ENCODE data around the gene ENDOU. TPM values are rescaled to one million over a fixed set of nuclear protein-coding genes. Genes with fewer than 3 reads are reported as not detected.

Gene ENDOU
- total RNA-seq, 1 experiment from 2014 or later, result not detected

DNA sequence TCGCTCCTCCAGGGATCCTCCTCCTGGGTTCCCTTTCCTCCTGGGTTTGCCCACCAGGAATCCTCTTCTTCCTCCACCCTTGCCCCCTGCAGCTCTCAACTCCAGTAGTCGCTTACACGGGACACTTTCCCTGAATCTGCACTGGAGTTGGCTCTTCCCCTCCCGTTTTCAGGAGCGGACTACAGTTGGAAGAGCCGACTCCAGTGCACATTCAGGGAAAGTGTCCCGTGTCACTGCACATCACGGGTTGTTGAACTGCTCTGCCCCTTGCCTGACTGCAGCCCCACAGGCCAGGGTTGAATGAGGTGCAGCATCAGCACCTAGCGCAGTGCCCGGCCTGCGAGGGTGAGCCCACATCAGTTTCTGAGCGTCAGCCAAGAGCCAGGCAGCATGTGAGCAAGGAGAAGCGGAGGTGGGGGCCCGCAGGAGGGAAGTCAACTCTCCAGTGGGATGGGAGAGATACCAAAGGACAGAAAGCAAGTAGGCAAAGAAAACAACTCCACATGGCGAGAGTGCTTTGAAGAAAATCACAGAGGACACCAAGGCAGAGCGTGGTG is 20.3 kb upstream of the ENDOU start (continued):
- TF ChIP-seq, protein P1, sequence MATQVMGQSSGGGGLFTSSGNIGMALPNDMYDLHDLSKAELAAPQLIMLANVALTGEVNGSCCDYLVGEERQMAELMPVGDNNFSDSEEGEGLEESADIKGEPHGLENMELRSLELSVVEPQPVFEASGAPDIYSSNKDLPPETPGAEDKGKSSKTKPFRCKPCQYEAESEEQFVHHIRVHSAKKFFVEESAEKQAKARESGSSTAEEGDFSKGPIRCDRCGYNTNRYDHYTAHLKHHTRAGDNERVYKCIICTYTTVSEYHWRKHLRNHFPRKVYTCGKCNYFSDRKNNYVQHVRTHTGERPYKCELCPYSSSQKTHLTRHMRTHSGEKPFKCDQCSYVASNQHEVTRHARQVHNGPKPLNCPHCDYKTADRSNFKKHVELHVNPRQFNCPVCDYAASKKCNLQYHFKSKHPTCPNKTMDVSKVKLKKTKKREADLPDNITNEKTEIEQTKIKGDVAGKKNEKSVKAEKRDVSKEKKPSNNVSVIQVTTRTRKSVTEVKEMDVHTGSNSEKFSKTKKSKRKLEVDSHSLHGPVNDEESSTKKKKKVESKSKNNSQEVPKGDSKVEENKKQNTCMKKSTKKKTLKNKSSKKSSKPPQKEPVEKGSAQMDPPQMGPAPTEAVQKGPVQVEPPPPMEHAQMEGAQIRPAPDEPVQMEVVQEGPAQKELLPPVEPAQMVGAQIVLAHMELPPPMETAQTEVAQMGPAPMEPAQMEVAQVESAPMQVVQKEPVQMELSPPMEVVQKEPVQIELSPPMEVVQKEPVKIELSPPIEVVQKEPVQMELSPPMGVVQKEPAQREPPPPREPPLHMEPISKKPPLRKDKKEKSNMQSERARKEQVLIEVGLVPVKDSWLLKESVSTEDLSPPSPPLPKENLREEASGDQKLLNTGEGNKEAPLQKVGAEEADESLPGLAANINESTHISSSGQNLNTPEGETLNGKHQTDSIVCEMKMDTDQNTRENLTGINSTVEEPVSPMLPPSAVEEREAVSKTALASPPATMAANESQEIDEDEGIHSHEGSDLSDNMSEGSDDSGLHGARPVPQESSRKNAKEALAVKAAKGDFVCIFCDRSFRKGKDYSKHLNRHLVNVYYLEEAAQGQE (IDR thresholded peaks at IDR 0.05; ENCODE audit: low read depth), result no peak
- TF ChIP-seq JUND (IDR thresholded peaks at IDR 0.05), result no peak
- TF ChIP-seq CBX3 (IDR thresholded peaks at IDR 0.05; ENCODE audit: low read depth), result no peak
- no peak for TF ChIP-seq EGR1 (IDR thresholded peaks at IDR 0.05; ENCODE audit: low read depth)

DNA sequence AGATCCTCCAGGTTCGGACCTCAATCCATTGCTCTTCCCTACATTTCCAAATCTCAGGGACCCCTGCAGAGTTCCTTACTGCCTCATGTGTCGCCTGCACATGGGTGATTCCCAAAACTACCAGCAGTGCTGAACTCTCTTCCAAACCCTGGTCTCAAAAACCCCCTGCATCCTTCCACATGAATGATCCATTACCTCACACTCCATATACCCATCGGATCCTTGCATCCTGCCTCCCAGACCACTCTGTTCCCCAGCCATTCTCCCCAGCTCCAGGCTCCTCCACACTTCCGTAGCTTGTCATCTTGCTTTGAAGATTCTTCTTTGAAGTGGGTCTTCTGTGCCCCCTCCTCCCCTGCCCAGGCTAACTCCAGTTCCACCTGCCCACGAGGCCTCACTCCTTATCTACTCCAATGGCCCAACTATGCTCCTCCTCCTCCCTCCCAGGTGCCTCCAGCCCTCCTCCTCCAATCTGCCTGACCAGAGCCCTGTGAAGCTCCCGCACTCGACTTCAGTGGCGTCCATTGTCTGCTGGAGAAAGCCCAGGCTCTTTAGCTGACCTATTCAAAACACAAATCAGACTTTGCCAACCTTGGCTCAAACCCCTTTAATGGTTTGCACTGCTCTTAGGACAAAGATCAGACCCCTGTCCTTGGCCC is 19.6 kb upstream of the ENDOU start:
- ChIA-PET RAD21 (ENCODE audit: low non-redundant PET in 1 of 2, low total read pairs in 2 of 2, uncharacterized antibody in 2 of 2, unreplicated experiment in 2 of 2) (interaction anchor here (1.1 to 5.5 kb wide), 5 partner anchors 22 to 93 kb away, joined by 3 to 61 read pairs (median 14); no protein-coding TSS in a partner anchor), POLR2A (interaction anchor here (1.1 kb wide), 1 partner anchor 94 kb away, joined by 3 read pairs; no protein-coding TSS in a partner anchor), CTCF (interaction anchor here (0.6 to 6.2 kb wide), 9 partner anchors 11 to 1275 kb away, joined by 3 to 197 read pairs (median 21); partner anchors contain the start of genes RAPGEF3 and SLC48A1)
- no peak overlapping the region for H3K4me3 ChIP-seq (replicated peaks in 1 of 2; ENCODE audit: low read depth in 1 of 2, low read length in 2 of 2)
- no peaks in the 10 kb centered on the region for H3K79me2 ChIP-seq (ENCODE audit: insufficient read depth, low read length)
- no peak overlapping the region for H3K9ac ChIP-seq (ENCODE audit: low read length)
- no peak overlapping the region for H3K27ac ChIP-seq (ENCODE audit: low read depth, low read length)
- no peaks in the 10 kb centered on the region for H3K9me3 ChIP-seq (ENCODE audit: control insufficient read depth in 1 of 2, insufficient read depth in 1 of 2, low read depth in 1 of 2, low read length in 2 of 2)
- H4K20me1 ChIP-seq (ENCODE audit: insufficient read depth), result no peaks in the 10 kb centered on the region
- no TSS peak for BruUV-seq (replicated peaks)
- no peaks in the 10 kb centered on the region for H3K27me3 ChIP-seq (ENCODE audit: insufficient read depth, low read length)
- H2AFZ ChIP-seq (ENCODE audit: low read depth, low read length, poor library complexity, severe bottlenecking), result no peak overlapping the region
- DNase-seq (ENCODE audit: low read depth, low spot score), result no peak
- H3K36me3 ChIP-seq (ENCODE audit: control insufficient read depth in 1 of 2, insufficient read depth in 2 of 2, low read length in 2 of 2), result no peaks in the 10 kb centered on the region
- peaks cover 24 to 34% of the 10 kb centered on the region in 2 experiments for H3K4me1 ChIP-seq (ENCODE audit: control insufficient read depth in 1 of 2, insufficient read depth in 2 of 2, low read length in 2 of 2)
- H3K9me2 ChIP-seq (ENCODE audit: insufficient read depth), result no peaks in the 10 kb centered on the region
- no peak overlapping the region for H3K4me2 ChIP-seq (ENCODE audit: low read length)
- TF ChIP-seq FOSL1 (IDR thresholded peaks at IDR 0.05; ENCODE audit: low read depth), result no peak
- TF ChIP-seq ZNF274 (IDR thresholded peaks at IDR 0.05; ENCODE audit: low read depth, low read length), result no peak
- TF ChIP-seq, protein P2, sequence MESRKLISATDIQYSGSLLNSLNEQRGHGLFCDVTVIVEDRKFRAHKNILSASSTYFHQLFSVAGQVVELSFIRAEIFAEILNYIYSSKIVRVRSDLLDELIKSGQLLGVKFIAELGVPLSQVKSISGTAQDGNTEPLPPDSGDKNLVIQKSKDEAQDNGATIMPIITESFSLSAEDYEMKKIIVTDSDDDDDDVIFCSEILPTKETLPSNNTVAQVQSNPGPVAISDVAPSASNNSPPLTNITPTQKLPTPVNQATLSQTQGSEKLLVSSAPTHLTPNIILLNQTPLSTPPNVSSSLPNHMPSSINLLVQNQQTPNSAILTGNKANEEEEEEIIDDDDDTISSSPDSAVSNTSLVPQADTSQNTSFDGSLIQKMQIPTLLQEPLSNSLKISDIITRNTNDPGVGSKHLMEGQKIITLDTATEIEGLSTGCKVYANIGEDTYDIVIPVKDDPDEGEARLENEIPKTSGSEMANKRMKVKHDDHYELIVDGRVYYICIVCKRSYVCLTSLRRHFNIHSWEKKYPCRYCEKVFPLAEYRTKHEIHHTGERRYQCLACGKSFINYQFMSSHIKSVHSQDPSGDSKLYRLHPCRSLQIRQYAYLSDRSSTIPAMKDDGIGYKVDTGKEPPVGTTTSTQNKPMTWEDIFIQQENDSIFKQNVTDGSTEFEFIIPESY (IDR thresholded peaks at IDR 0.05; ENCODE audit: extremely low read depth, insufficient replicate concordance, low read length), result no peak
- no peak for TF ChIP-seq POLR2AphosphoS5 (IDR thresholded peaks at IDR 0.05; ENCODE audit: low read depth, low read length)
- no peak for ATAC-seq
- intact Hi-C loops (cut with micrococcal nuclease), result loop anchor here (1.0 kb wide), 3 partner anchors 22 to 93 kb away; no protein-coding TSS in a partner anchor
